OCI-LY7 (cell line): ENCODE results near the gene PPAT. TPM values are rescaled to one million over a fixed set of nuclear protein-coding genes. Genes with fewer than 3 reads are reported as not detected.
"Not testable (repeated sequence)": the region's sequence is repeated elsewhere in the genome, so short reads cannot be mapped to it uniquely, and the experiment has no call there.

ENCODE experiments used
- BruUV-seq: library from RNA; stranded (reverse); fragments of 400-500 nt; replicated peaks from 2 replicates; lab custom pipeline; 2021; lab: Mats Ljungman, UMichigan
- CTCF ChIA-PET: fragments of 300-600 bp; sonication (Branson Sonifier 250); formaldehyde crosslinking; loops from one replicate; lab custom pipeline; 2022; ENCODE audit warnings: antibody characterized with exemption; ENCODE audit not compliant: unreplicated experiment; lab: Charles Lee
- POLR2A ChIA-PET: fragments of 300-600 bp; sonication (Branson Sonifier 250); formaldehyde crosslinking; loops from one replicate; lab custom pipeline; 2022; ENCODE audit warnings: antibody characterized with exemption; lab: Charles Lee
- DNase-seq: peaks from one replicate; pipeline ENCODE4 v3.0.0-alpha.2; 2015; ENCODE audit warnings: low spot score
- H2AFZ ChIP-seq: fragments of 200-600 bp; sonication (generic), shearing (Covaris generic); 2 replicates; pipeline ENCODE4 v1.6.1; 2014; ENCODE audit warnings: mild to moderate bottlenecking, antibody characterized with exemption, low read length, moderate library complexity
- H3K27ac ChIP-seq: fragments of 200-600 bp; sonication (generic); 2 replicates; pipeline ENCODE4 v1.5.1; 2014; ENCODE audit warnings: mixed run types, low read depth, mild to moderate bottlenecking, moderate library complexity, low read length, inconsistent platforms; ENCODE audit not compliant: poor library complexity, severe bottlenecking
- H3K36me3 ChIP-seq: fragments of 200-600 bp; sonication (generic); 2 replicates; pipeline ENCODE4 v1.6.1; 2014; ENCODE audit warnings: mild to moderate bottlenecking, antibody characterized with exemption, low read length, moderate library complexity, mixed read lengths; ENCODE audit not compliant: insufficient read depth
- H3K4me1 ChIP-seq: fragments of 200-600 bp; sonication (generic); 2 replicates; pipeline ENCODE4 v1.5.1; 2014; ENCODE audit warnings: mild to moderate bottlenecking, low read length; ENCODE audit not compliant: insufficient read depth, poor library complexity, severe bottlenecking
- H3K4me2 ChIP-seq: fragments of 200-600 bp; sonication (generic); 2 replicates; pipeline ENCODE4 v1.6.1; 2014; ENCODE audit warnings: mild to moderate bottlenecking, low read length
- H3K4me3 ChIP-seq: fragments of 200-600 bp; sonication (generic); 2 replicates; pipeline ENCODE4 v1.5.1; 2014; ENCODE audit warnings: mild to moderate bottlenecking, low read depth, low read length; ENCODE audit not compliant: poor library complexity, severe bottlenecking
- H3K79me2 ChIP-seq: fragments of 200-600 bp; sonication (generic); 2 replicates; pipeline ENCODE4 v1.6.1; 2016; ENCODE audit warnings: low read depth, mild to moderate bottlenecking, low read length, moderate library complexity, mixed read lengths; ENCODE audit not compliant: insufficient read depth
- H3K9me2 ChIP-seq: fragments of 200-600 bp; sonication (generic); 2 replicates; pipeline ENCODE4 v1.6.1; 2016; ENCODE audit warnings: mild to moderate bottlenecking, low read length, mixed read lengths; ENCODE audit not compliant: insufficient read depth
- H3K9me3 ChIP-seq: fragments of 200-600 bp; sonication (generic); 2 replicates; pipeline ENCODE4 v1.6.1; 2014; ENCODE audit warnings: mild to moderate bottlenecking, mixed run types, low read length, mixed read lengths
- H4K20me1 ChIP-seq: fragments of 200-600 bp; sonication (generic); 2 replicates; pipeline ENCODE4 v1.6.1; 2014; ENCODE audit warnings: mild to moderate bottlenecking, antibody characterized with exemption, low read length, moderate library complexity, mixed read lengths; ENCODE audit not compliant: insufficient read depth
- EZH2phosphoT487 ChIP-seq: fragments of 200-600 bp; sonication (generic); IDR thresholded peaks from 2 replicates; pipeline ENCODE4 v1.6.1; 2018; ENCODE audit warnings: low read depth, borderline replicate concordance, mild to moderate bottlenecking, mixed run types, antibody characterized with exemption, low read length, moderate library complexity, mixed read lengths
- intact Hi-C: fragments of 100-400 bp; cut with micrococcal nuclease; formaldehyde crosslinking; loops from one replicate; pipeline ENCODE4 v1.10.0; 2022; ENCODE audit not compliant: unreplicated experiment
- total RNA-seq, 2 experiments: library from RNA; depleted of rRNA in 1 of 2; stranded (reverse); fragments of >200 nt in 1 of 2; shearing (Covaris generic) in 1 of 2; gene quantifications; 2 replicates each; pipeline ENCODE4 v1.2.3, GENCODE V29; 2014 to 2022
- TF ChIP-seq, protein P1 (sequence below): fragments of 200-600 bp; sonication (generic); conservative IDR thresholded peaks from 2 replicates; pipeline ENCODE4 v1.5.1; 2014; ENCODE audit warnings: mild to moderate bottlenecking, antibody characterized with exemption, low read length, moderate library complexity, mixed read lengths

The PPAT gene
- total RNA-seq, 2 experiments from 2014 or later = 35.8 to 54.3 TPM

DNA sequence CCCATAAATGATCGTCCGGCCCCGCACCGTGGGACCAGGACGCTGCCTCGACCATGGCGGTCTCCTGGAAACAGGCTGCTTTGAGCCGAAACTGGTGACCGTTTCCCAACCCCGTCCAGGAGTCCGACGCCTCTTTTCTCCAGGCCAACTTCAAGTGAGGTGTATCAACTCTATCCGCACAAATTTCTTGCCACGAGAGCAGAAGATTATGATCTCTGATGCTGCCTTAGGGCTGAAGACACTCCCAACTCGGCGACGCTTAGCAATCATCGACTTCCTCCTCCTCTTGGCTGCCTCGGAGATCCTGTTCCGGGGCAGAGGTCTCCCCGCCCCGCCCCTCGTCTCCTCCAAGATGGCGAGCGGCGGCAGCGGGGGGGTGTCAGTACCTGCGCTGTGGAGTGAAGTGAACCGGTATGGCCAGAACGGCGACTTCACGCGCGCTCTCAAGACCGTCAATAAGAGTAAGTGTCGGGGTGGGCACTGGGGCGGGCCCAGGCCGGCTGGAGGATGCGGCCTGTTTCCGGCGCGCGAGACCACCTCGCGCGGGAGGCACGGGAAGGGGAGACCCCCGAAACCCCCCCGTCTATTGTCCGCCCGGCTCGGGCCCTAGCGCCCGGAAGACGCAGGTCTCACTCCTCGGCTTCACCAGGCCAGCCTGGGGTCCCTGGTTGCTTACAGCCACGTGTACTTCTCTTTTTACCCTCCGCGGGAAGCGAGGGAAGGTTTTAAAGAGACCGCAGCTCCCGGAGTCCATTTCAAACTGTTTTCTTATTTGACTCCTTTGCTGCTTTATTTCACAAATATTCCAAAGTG is 32.1 kb upstream of the PPAT start, which contains the start of gene SRP72:
SRP72 (plus strand) TSS at position 334 of the 813 bp plus-strand sequence; CDS start at position 353, 19 bp downstream.
- Histone ChIP-seq H3K4me1 (peaks cover 36% of the 10 kb centered on the region), H3K4me2 (peak within 1 kb of the TSS; percentile 94), H3K36me3 (peaks cover 50% of the 10 kb centered on the region), H3K27ac (peak within 1 kb of the TSS; percentile 83), H2AFZ (peak within 1 kb of the TSS; percentile 81), H4K20me1 (peaks cover 17% of the 10 kb centered on the region; the same call in 1 of the 2 replicates), H3K9me3 (no peaks in the 10 kb centered on the region), H3K4me3 (peak within 1 kb of the TSS; percentile 99), H3K79me2 (peaks cover 81% of the 10 kb centered on the region), H3K9me2 (no peaks in the 10 kb centered on the region)
- intact Hi-C loops = loop anchor here (1.0 to 2.0 kb wide), 2 partner anchors 31 to 511 kb away; partner anchors contain the start of genes PAICS and POLR2B
- POLR2A ChIA-PET = interaction anchor here (0.7 to 2.7 kb wide), 15 partner anchors 8 to 513 kb away, joined by 3 to 38 read pairs (median 5); partner anchors contain the start of genes AASDH, PAICS and PPAT
- no TSS peak for BruUV-seq
- peak; percentile 90 for DNase-seq
- TF ChIP-seq, protein P1, sequence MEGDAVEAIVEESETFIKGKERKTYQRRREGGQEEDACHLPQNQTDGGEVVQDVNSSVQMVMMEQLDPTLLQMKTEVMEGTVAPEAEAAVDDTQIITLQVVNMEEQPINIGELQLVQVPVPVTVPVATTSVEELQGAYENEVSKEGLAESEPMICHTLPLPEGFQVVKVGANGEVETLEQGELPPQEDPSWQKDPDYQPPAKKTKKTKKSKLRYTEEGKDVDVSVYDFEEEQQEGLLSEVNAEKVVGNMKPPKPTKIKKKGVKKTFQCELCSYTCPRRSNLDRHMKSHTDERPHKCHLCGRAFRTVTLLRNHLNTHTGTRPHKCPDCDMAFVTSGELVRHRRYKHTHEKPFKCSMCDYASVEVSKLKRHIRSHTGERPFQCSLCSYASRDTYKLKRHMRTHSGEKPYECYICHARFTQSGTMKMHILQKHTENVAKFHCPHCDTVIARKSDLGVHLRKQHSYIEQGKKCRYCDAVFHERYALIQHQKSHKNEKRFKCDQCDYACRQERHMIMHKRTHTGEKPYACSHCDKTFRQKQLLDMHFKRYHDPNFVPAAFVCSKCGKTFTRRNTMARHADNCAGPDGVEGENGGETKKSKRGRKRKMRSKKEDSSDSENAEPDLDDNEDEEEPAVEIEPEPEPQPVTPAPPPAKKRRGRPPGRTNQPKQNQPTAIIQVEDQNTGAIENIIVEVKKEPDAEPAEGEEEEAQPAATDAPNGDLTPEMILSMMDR = no peak
- no peak for TF ChIP-seq EZH2phosphoT487
- CTCF ChIA-PET = no interaction called here

DNA sequence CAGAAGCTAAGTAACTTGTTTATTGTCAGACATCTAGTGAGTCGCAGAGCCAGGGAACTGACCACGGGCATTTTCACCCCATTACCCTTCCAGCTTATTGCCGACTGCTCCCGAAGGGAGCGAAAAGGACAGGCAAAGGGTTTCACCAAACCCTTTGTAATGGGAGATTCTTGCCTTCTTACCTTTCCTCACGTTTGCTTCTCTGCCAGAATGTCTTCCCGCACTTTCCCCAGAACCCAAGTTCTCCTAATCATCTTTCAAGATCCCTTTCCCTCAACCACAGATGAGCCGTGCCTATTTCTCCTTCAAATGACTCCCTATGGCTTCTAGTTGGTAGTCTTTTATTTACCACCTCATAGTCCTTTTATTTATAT is 31.5 kb upstream of the PPAT start:
- Histone ChIP-seq H3K9me3 (no peaks in the 10 kb centered on the region), H3K4me3 (peak overlapping the region; percentile 99), H3K4me1 (peaks cover 36% of the 10 kb centered on the region), H3K9me2 (no peaks in the 10 kb centered on the region), H3K79me2 (peaks cover 80% of the 10 kb centered on the region), H3K4me2 (peak overlapping the region; percentile 94), H3K27ac (peak overlapping the region; percentile 83), H3K36me3 (peaks cover 50% of the 10 kb centered on the region), H4K20me1 (peaks cover 20% of the 10 kb centered on the region; the same call in 1 of the 2 replicates), H2AFZ (peak overlapping the region; percentile 81)
- intact Hi-C loops = loop anchor here (1.0 to 2.0 kb wide), 2 partner anchors 31 to 512 kb away; partner anchors contain the start of genes PAICS and POLR2B
- no peak for TF ChIP-seq EZH2phosphoT487
- TF ChIP-seq, protein P1 = no peak
- ChIA-PET POLR2A (interaction anchor here (0.7 to 1.7 kb wide), 11 partner anchors 9 to 511 kb away, joined by 3 to 9 read pairs (median 4); partner anchors contain the start of genes AASDH, NOA1, PAICS and PPAT), CTCF (no interaction called here)
- DNase-seq = no peak
- BruUV-seq = TSS peak; percentile 77

DNA sequence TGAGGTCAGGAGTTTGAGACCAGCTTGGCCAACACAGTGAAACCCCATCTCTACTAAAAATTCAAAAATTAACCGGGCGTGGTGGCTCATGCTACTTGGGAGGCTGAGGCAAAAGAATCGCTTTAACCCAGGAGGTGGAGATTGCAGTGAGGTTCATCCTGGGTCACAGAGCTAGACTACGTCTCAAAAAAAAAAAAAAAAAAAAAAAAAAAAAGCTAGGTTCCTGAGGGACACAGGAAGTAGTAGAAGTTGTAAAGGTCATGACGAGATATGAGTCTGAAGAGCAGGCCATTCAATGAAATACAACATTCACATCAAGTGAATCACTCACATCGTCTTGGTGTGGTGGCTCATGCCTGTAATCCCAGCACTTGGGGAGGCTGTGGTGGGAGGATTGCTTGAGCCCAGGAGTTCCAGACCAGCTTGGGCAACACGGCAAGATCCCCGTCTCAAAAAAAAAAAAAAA is 30.9 kb upstream of the PPAT start:
- H3K4me3 ChIP-seq = peak overlapping the region; percentile 99
- H3K4me1 ChIP-seq = peaks cover 36% of the 10 kb centered on the region
- H3K9me2 ChIP-seq, BruUV-seq, H2AFZ ChIP-seq, H3K9me3 ChIP-seq, CTCF ChIA-PET: not testable (repeated sequence)
- POLR2A ChIA-PET = interaction anchor here (0.7 to 1.7 kb wide), 12 partner anchors 8 to 511 kb away, joined by 3 to 9 read pairs (median 4); partner anchors contain the start of genes AASDH, NOA1, PAICS and PPAT
- H4K20me1 ChIP-seq = peaks cover 20% of the 10 kb centered on the region; the same call in 1 of the 2 replicates
- DNase-seq = peak; percentile 37
- H3K79me2 ChIP-seq = peaks cover 74% of the 10 kb centered on the region
- H3K4me2 ChIP-seq = peak overlapping the region; percentile 94
- peaks cover 50% of the 10 kb centered on the region for H3K36me3 ChIP-seq
- intact Hi-C loops = loop anchor here (2.0 kb wide), 1 partner anchor 512 kb away; the partner anchor contains the start of gene POLR2B
- H3K27ac ChIP-seq = peak overlapping the region; percentile 83
